HEK293T (cell line): ENCODE measurements around the gene ANTXRL.
"Not testable (repeated sequence)": the region's sequence is repeated elsewhere in the genome, so short reads cannot be mapped to it uniquely, and the experiment has no call there.

Source experiments
- BHLHE40 ChIP-seq: fragments of 450-650 bp; IDR thresholded peaks from 2 replicates; pipeline ENCODE4 v1.6.1; 2016; ENCODE audit warnings: mild to moderate bottlenecking, moderate library complexity, borderline replicate concordance
- CTBP1 ChIP-seq: fragments of 450-650 bp; IDR thresholded peaks from 2 replicates; pipeline ENCODE4 v1.6.1; 2016; ENCODE audit warnings: borderline replicate concordance
- FOXA1 ChIP-seq: fragments of 450-650 bp; IDR thresholded peaks from 2 replicates; pipeline ENCODE4 v1.6.1; 2016; ENCODE audit warnings: mild to moderate bottlenecking
- FOXK2 ChIP-seq: fragments of 450-650 bp; IDR thresholded peaks from 2 replicates; pipeline ENCODE4 v1.6.1; 2016; ENCODE audit warnings: mild to moderate bottlenecking
- FOXM1 ChIP-seq: fragments of 450-650 bp; IDR thresholded peaks from 2 replicates; pipeline ENCODE4 v1.6.1; 2017; ENCODE audit warnings: mild to moderate bottlenecking, borderline replicate concordance
- HDGF ChIP-seq: fragments of 450-650 bp; IDR thresholded peaks from 2 replicates; pipeline ENCODE4 v1.6.1; 2017; ENCODE audit warnings: antibody characterized with exemption, borderline replicate concordance
- L3MBTL2 ChIP-seq: fragments of 450-650 bp; conservative IDR thresholded peaks from 2 replicates; pipeline ENCODE4 v1.6.1; 2016; ENCODE audit warnings: mild to moderate bottlenecking
- LEF1 ChIP-seq: fragments of 450-650 bp; IDR thresholded peaks from 2 replicates; pipeline ENCODE4 v1.6.1; 2017; ENCODE audit warnings: mild to moderate bottlenecking, borderline replicate concordance
- SP1 ChIP-seq: fragments of 450-650 bp; IDR thresholded peaks from 2 replicates; pipeline ENCODE4 v1.6.1; 2017
- SUZ12 ChIP-seq: fragments of 450-650 bp; IDR thresholded peaks from 2 replicates; pipeline ENCODE4 v1.6.1; 2016; ENCODE audit warnings: mild to moderate bottlenecking
- TARDBP ChIP-seq: fragments of 450-650 bp; IDR thresholded peaks from 2 replicates; pipeline ENCODE4 v1.6.1; 2016
- ZNF384 ChIP-seq: fragments of 450-650 bp; IDR thresholded peaks from 2 replicates; pipeline ENCODE4 v1.6.1; 2016

DNA sequence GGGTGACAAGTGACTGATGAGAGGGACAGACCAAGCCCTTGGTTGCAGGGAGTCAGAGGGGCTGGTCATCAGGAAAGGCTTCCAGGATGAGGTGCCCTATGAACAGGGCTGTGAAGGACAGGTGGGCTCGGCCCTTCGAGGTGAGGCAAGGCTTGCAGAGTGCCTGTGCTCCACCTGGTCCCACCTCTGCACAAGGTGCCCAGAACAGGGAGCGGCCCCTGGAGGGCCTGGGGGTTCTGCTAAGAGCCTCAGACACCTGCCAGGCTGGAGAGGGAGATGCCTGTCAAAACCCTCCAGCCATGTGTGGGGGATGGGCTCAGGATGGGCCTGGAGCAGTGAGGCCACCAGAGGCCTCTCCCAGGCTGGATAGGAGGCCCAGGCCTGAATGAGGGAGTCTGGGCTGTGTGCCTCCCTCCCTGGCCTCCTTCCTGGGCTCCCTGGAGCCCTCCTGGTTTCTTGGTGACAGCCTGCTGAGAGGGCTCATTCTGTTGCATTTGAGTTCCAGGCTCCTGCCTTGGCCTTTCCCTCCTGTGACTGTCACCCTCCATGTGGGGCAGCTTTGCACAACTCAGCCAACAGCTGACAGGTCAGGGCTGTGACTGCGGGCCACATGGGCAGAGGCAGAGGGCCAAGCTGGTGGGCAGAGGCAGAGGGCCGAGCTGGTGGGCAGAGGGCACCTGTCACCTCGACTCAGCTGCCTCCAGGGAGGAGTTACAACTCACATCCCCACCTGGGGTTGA is 21.1 kb upstream of the ANTXRL start:
- TF ChIP-seq CTBP1, SUZ12, FOXK2, FOXM1, SP1, L3MBTL2, FOXA1, ZNF384, TARDBP, HDGF, BHLHE40, LEF1: not testable (repeated sequence)
